GM21619 (cell line): Measurements from ENCODE around the gene C16orf89.

ENCODE experiments used
- ATAC-seq: cut with Tn5 transposase; IDR thresholded peaks from one replicate; pipeline ENCODE4 v1.9.1; 2021; ENCODE audit not compliant: unreplicated experiment

C16orf89 gene

DNA sequence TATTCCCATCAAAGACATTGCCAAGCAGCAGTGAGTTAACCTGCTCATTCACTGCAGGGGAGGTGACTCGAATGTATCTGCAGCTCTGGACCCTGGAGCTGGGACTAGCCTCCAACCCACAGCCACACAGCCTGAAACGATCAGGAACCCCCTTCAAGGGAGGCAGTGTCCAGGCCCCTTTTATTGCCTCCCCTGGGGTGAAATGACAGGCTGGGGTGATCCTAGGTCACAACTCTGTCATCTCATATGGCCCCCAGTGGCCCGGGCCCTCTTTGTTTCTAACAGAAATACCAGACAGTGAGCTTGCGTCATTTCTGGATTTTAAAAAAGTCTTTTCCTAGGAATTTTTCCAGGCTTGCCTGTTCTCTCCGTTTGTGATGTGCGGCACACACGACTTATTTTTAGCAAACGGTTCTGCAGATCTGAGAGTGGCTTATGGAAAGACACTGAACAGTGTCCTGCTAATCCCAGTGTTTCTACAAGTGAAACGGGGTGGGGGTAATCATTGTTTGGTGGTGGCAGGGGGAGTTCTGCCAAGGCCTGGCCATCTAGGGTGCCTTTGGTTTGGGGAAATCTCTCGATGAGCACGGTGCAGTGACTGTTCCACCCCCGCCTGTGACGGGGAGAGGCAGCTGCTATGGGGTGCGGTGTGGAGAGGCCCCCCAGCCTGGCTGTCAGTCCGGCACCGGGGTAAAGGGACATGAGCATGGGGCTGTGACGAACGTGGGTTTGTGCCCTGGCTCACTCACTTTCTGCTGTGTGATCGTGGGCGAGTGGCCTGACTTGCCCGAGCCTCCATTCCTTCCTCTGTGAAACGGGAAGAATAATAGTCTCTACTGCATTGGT lies 59.2 kb downstream of the C16orf89 start:
- ATAC-seq, result no peak

DNA sequence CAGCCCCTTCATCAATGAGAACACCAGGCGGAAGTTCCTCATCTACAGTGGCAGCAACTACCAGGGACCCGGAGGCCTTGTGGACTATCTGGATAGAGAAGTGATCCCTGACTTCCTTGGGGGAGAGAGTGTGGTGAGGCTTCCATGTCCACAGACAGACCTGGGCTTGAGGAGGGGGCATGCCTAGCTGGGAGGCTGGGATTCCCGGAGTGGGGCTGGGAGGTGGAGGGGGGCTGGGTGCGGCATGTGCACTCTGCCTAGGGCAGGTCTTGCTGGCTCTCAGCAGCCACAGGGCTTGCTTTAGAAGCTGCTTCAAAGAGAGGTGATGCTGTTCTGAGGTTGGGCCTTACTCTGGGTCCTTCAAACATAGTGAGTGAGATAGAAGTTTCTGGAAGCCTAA lies 59.8 kb downstream of the C16orf89 start:
- ATAC-seq, result no peak

DNA sequence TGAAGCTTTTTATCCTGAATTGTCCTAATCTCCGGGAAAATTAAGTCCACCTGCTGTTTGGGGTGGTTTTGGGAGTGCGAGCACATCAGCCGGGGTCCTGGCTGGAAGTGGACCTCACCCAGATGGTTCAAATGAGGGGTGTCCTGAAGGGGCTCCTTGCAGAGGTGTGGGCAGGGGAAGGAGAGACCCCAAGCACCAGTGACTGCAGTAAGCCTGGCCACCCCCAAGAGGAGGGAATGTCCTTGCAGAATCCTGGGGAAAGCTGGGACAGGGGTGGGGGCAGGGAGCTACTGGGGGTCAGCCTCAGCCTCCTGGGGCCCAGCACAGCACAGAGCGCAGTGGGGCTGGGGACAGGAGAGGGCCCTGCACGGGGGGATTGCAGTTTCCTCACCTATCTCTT lies 61.4 kb downstream of the C16orf89 start:
- no peak for ATAC-seq

DNA sequence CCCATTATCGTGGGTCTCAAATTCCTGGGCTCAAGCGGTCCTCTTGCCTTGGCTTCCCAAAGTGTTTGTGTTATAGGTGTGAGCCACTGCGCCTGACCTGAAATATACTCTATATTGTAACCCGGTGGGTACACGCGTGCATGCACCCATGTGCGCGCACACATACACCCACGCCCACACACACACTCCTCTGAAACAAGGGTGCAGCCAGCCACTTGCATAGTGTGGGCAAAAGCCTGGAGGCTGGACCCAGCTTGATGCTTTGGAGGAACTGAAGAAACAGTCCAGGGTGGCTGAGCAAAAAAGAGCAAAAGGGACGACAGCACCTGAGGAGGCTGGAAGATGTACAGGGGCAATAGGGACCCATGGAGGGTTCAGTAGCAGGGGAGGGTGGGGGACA lies 61.9 kb downstream of the C16orf89 start:
- ATAC-seq, result no peak

DNA sequence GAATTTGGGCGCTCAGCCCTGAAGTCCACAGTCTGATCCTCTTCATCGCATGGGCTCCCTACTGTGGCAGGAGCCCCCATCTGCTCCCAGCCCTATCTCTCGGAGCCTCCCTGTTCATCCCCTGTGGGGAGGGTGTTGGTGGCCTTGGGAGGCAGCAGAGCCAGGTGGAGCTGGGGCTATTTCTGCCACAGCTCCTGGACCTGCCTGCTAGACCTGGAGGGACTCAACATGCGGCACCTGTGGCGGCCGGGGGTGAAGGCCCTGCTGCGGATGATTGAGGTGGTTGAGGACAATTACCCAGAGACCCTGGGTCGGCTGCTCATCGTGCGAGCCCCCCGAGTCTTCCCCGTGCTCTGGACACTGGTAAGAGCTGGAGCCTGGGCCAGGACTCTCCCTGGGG lies 62.5 kb downstream of the C16orf89 start:
- ATAC-seq, result no peak

DNA sequence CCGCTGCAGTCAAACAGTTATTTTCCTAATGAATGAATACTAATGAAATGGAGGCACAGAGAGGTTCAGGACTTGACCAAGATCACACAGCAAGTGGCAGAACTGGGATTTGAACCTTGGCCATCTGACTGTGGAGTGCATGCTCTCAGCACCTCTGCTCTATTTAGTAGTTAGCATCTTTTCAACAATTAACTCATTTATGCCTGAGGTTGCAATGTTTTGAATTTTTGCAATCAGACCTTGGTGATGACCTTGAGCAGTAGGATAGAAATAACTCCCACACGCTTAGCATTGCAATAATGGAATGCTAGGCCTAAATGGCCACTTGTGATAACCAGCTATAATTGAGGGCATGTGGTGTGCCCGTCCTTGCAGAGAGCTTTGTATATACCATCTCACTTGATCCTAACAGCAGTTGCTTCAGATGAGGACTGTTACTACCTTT lies 63.0 kb downstream of the C16orf89 start:
- ATAC-seq, result no peak

DNA sequence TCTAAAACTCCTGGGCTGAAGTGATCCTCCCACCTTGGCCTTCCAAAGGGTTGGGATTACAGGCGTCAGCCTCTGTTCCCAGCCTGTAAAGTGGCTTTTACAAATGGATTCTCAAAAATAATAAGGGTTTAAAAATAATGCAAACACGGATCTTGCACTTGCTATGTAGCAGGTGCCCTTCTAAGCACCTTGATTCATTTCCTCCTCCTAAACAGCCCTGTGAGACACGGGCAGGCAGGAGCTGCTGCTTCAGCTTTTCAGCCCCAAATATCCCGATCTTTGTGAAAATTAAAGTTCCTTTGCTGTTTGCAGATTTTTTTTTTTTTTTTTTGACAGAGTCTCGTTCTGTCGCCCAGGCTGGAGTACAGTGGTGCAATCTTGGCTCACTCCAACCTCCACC lies 63.8 kb downstream of the C16orf89 start:
- ATAC-seq, result no peak

DNA sequence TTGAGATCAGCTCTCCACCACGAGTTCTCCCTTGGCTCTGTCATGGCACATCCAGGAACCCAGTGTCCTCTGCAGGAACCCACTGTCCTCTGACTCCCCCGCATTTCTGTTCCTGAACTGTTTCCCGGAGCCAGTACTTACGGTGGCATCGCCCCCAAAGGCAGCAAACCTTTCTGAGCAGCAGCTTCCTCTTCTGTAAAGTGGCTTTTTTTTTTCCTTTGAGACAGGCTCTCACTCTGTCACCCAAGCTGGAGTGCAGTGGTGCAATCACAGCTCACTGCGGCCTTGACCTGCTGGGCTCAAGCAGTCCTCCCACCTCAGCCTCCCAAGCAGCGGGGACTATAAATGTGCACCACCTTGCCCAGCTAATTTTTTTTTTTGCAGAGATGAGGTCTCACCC lies 64.2 kb downstream of the C16orf89 start:
- no peak for ATAC-seq

DNA sequence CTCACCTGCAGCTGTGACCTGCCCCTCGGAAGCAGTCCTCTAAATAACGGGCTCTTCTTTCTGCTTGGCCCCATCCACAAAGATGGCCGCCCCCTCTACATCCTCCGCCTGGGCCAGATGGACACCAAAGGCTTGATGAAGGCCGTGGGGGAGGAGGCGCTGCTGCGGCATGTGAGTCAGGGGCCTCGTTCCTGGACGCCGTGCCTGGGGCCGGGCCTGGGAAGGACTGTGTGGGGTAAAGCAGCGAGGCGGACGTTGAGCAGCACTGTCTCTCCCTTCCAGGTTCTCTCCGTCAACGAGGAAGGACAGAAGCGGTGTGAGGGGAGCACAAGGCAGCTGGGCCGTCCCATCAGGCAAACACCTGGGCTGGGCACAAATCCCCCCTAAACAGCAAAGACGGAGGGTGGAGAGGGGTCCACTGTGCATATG lies 65.2 kb downstream of the C16orf89 start:
- ATAC-seq, result no peak

DNA sequence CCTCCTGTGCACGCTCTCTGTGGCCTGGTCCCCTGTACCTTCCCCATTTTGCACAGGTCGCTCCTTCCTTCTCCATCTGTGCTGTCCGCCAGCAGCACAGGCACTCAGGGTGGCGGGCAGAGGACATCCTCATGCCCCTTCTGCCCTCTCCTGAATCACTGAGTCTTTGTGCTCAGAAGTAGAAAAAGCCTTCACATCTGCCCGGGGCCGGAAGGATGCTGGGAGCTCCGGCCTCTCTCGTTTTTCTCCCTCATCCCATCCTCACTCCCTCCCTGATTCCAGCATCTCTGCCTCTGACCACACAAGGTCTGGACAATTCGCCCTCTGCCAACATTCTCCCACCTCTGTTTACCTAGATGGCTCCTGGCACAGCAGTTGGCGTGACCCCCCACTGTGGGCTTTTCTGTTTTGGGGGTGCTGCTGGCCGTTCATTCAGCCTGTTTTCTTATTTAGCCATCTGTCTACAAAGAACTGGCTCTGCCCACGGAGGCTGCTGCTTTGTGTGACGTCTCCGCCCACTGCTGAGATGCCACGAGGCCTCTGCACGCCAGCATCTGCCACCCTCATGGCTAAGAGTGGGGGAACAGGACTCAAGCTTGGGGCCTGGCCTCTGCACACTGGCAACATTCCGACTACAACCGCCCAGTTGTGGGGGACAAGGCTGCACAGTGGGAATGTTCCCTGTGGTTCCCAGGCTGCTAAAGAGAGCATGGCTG lies 70.9 kb downstream of the C16orf89 start:
- ATAC-seq, result no peak
